GF-D8 (cell line): ENCODE data around the gene CCNA2.

ENCODE experiments used
- DNase-seq: peaks from one replicate; lab custom pipeline; 2025; lab: John Stamatoyannopoulos, UW

The CCNA2 gene

GRCh38 chr4:121823505-121824170 is at the start of gene CCNA2:
TSS of gene CCNA2 (minus strand) at chr4:121823883. CDS start at chr4:121823628, 255 bp downstream.
- peak; percentile 88 for DNase-seq

GRCh38 chr4:121869841-121870822 is 46.4 kb upstream of the CCNA2 start, which contains the start of gene BBS7:
TSS of gene BBS7 (minus strand) at chr4:121870474. CDS start at chr4:121870313, 161 bp downstream.
- DNase-seq = peak; percentile 91

- DNase-seq = no peak
Observed at GRCh38 chr4:121863799-121864198, 40.1 kb upstream of the CCNA2 start.

GRCh38 chr4:121861426-121861825 is 37.7 kb upstream of the CCNA2 start:
- DNase-seq = no peak

- DNase-seq = no peak
Observed at GRCh38 chr4:121860121-121860520, 36.4 kb upstream of the CCNA2 start.

GRCh38 chr4:121851354-121851753 is 27.7 kb upstream of the CCNA2 start:
- DNase-seq = no peak

- no peak for DNase-seq
Observed at GRCh38 chr4:121846662-121847061, 23.0 kb upstream of the CCNA2 start.

GRCh38 chr4:121842862-121843261 is 19.2 kb upstream of the CCNA2 start:
- DNase-seq = no peak

- DNase-seq = peak; percentile 2
Observed at GRCh38 chr4:121838136-121838535, 14.5 kb upstream of the CCNA2 start.

GRCh38 chr4:121829511-121829910 is 5.8 kb upstream of the CCNA2 start:
- no peak for DNase-seq

GRCh38 chr4:121827853-121828252 is 4.2 kb upstream of the CCNA2 start:
- no peak for DNase-seq

GRCh38 chr4:121824950-121825349 is 1.3 kb upstream of the CCNA2 start:
- no peak for DNase-seq

GRCh38 chr4:121824171-121824527 is 466 bp upstream of the CCNA2 start:
- no peak for DNase-seq

GRCh38 chr4:121822796-121823504 is 733 bp downstream of the CCNA2 start:
- DNase-seq = peak; percentile 16

GRCh38 chr4:121822047-121822446 is 1.6 kb downstream of the CCNA2 start:
- DNase-seq = no peak

GRCh38 chr4:121819216-121819965 is 4.3 kb downstream of the CCNA2 start:
- DNase-seq = no peak

- DNase-seq = no peak
Observed at GRCh38 chr4:121818215-121818614, 5.5 kb downstream of the CCNA2 start.

GRCh38 chr4:121817701-121818100 is 6.0 kb downstream of the CCNA2 start:
- no peak for DNase-seq

- no peak for DNase-seq
Observed at GRCh38 chr4:121817006-121817405, 6.7 kb downstream of the CCNA2 start.

GRCh38 chr4:121814756-121815155 is 8.9 kb downstream of the CCNA2 start:
- no peak for DNase-seq

GRCh38 chr4:121811122-121811521 is 12.6 kb downstream of the CCNA2 start:
- DNase-seq = no peak

- DNase-seq = no peak
Observed at GRCh38 chr4:121806411-121806810, 17.3 kb downstream of the CCNA2 start.
